Liver (tissue), 9 donors: ENCODE data around the gene SDF2L1. TPM values are rescaled to one million over a fixed set of nuclear protein-coding genes. Genes with fewer than 3 reads are reported as not detected.

ENCODE experiments used
- DNase-seq: peaks from one replicate; pipeline ENCODE4 v3.0.0-alpha.2; 2017; ENCODE audit warnings: low spot score
- H3K27ac ChIP-seq, 2 donors: one replicate each; pipeline ENCODE4 v1.7.0; 2013; ENCODE audit warnings: inconsistent platforms in 2 of 2, low read length in 2 of 2, control low read depth in 1 of 2, low read depth in 1 of 2, mild to moderate bottlenecking in 1 of 2
- H3K27me3 ChIP-seq, 4 donors: one replicate each; pipeline versions ENCODE4 v1.6.1 to v1.7.0; 2013; ENCODE audit warnings: low read length in 3 of 4, inconsistent platforms in 1 of 4, mild to moderate bottlenecking in 1 of 4, moderate library complexity in 1 of 4; ENCODE audit not compliant: control insufficient read depth in 4 of 4, insufficient read depth in 4 of 4
- H3K36me3 ChIP-seq, 4 donors: one replicate each; pipeline versions ENCODE4 v1.6.1 to v1.7.0; 2013; ENCODE audit warnings: low read length in 3 of 4, mild to moderate bottlenecking in 3 of 4, low read depth in 1 of 4, moderate library complexity in 1 of 4; ENCODE audit not compliant: control insufficient read depth in 4 of 4, insufficient read depth in 3 of 4
- H3K4me1 ChIP-seq, 4 donors: one replicate each; pipeline versions ENCODE4 v1.6.1 to v1.7.0; 2013; ENCODE audit warnings: low read length in 3 of 4, mild to moderate bottlenecking in 3 of 4, moderate library complexity in 1 of 4; ENCODE audit not compliant: control insufficient read depth in 4 of 4, insufficient read depth in 4 of 4
- H3K4me3 ChIP-seq, 3 donors: one replicate each; pipeline versions ENCODE4 v1.6.1 to v1.7.0; 2013; ENCODE audit warnings: low read length in 3 of 3, control low read depth in 1 of 3, low read depth in 1 of 3, mild to moderate bottlenecking in 1 of 3
- H3K9ac ChIP-seq, 2 donors: one replicate each; pipeline ENCODE4 v1.7.0; 2013; ENCODE audit warnings: low read length in 2 of 2, mild to moderate bottlenecking in 2 of 2, moderate library complexity in 2 of 2, control low read depth in 1 of 2, low read depth in 1 of 2
- H3K9me3 ChIP-seq, 4 donors: one replicate each; pipeline versions ENCODE4 v1.6.1 to v1.7.0; 2013; ENCODE audit warnings: low read length in 3 of 4; ENCODE audit not compliant: control insufficient read depth in 4 of 4
- EGR1 ChIP-seq, 2 donors: IDR thresholded peaks; 2 replicates each; pipeline ENCODE4 v1.6.1; 2016 to 2018; ENCODE audit warnings: antibody characterized with exemption in 2 of 2, low read depth in 2 of 2
- FOXA1 ChIP-seq: IDR thresholded peaks from 2 replicates; pipeline ENCODE4 v1.6.1; 2016; ENCODE audit warnings: antibody characterized with exemption
- FOXA2 ChIP-seq: IDR thresholded peaks from 2 replicates; pipeline ENCODE4 v1.6.1; 2016; ENCODE audit warnings: antibody characterized with exemption
- GABPA ChIP-seq, 2 donors: IDR thresholded peaks in 1 of 2; conservative IDR thresholded peaks in 1 of 2; 2 replicates each; pipeline ENCODE4 v1.6.1; 2016; ENCODE audit warnings: antibody characterized with exemption in 2 of 2, mild to moderate bottlenecking in 1 of 2, moderate library complexity in 1 of 2
- HNF4A ChIP-seq, 2 donors: conservative IDR thresholded peaks; 2 replicates each; pipeline ENCODE4 v1.6.1; 2016; ENCODE audit warnings: antibody characterized with exemption in 2 of 2, mild to moderate bottlenecking in 2 of 2
- NR2F2 ChIP-seq: IDR thresholded peaks from 2 replicates; pipeline ENCODE4 v1.6.1; 2016; ENCODE audit warnings: antibody characterized with exemption
- REST ChIP-seq: IDR thresholded peaks from 2 replicates; pipeline ENCODE4 v1.6.1; 2016; ENCODE audit warnings: antibody characterized with exemption, mild to moderate bottlenecking
- TAF1 ChIP-seq: conservative IDR thresholded peaks from 2 replicates; pipeline ENCODE4 v1.6.1; 2016; ENCODE audit warnings: antibody characterized with exemption, mild to moderate bottlenecking
- YY1 ChIP-seq: IDR thresholded peaks from 2 replicates; pipeline ENCODE4 v1.6.1; 2016; ENCODE audit warnings: antibody characterized with exemption, mild to moderate bottlenecking
- WGBS: extraction: QIAGEN DNeasy Blood & Tissue Kit; methylation state at CpG from one replicate; pipeline ENCODE4 v1.1.7; 2013; 5-methylcytosine and 5-hydroxymethylcytosine counted together
- polyA plus RNA-seq, 2 donors: library from polyadenylated mRNA; stranded (reverse) in 1 of 2; unstranded in 1 of 2; fragments of 200-250 nt in 1 of 2; fragments of >200 nt in 1 of 2; fragmentation: Nextera tagmentation in 1 of 2; extraction: Ambion mirVana in 1 of 2; gene quantifications; one replicate each; pipeline versions ENCODE4 v1.2.1 to v1.2.3, GENCODE V29; 2013 to 2015
- total RNA-seq, 2 donors: library from RNA; depleted of rRNA; stranded (reverse); fragments of >200 nt; gene quantifications; one replicate each; pipeline ENCODE4 v1.2.3, GENCODE V29; 2014
- TF ChIP-seq, protein P1 (sequence below): IDR thresholded peaks from 2 replicates; pipeline ENCODE4 v1.6.1; 2016; ENCODE audit warnings: antibody characterized with exemption
- TF ChIP-seq, protein P2 (sequence below): fragments of 150-350 bp; IDR thresholded peaks from 2 replicates; pipeline ENCODE4 v1.5.1; 2017; ENCODE audit warnings: improper control_type of control experiment, low read depth, low read length; ENCODE audit not compliant: missing input control
- TF ChIP-seq, protein P3 (sequence below): IDR thresholded peaks from 2 replicates; pipeline ENCODE4 v1.6.1; 2016; ENCODE audit warnings: antibody characterized with exemption
- TF ChIP-seq, protein P4 (sequence below): IDR thresholded peaks from 2 replicates; pipeline ENCODE4 v1.6.1; 2016; ENCODE audit warnings: antibody characterized with exemption
- donor health status: healthy.
- donor health status: healthy.
- donor health status: healthy.
- donor health status: healthy.
- donor health status: healthy.

The SDF2L1 gene
- total and polyA plus RNA-seq, 4 donors: 36.3 to 173 (median 82.9) TPM

- Histone ChIP-seq H3K27me3 (no peaks in the 10 kb centered on the region), H3K27ac (no peak overlapping the region), H3K36me3 (peaks cover 0 to 12% (median 2%) of the 10 kb centered on the region in 4 donors), H3K9ac (no peak overlapping the region), H3K4me1 (peaks cover 8 to 31% (median 19%) of the 10 kb centered on the region in 4 donors), H3K9me3 (no peaks in the 10 kb centered on the region), H3K4me3 (no peak overlapping the region)
- TF ChIP-seq, protein P1, sequence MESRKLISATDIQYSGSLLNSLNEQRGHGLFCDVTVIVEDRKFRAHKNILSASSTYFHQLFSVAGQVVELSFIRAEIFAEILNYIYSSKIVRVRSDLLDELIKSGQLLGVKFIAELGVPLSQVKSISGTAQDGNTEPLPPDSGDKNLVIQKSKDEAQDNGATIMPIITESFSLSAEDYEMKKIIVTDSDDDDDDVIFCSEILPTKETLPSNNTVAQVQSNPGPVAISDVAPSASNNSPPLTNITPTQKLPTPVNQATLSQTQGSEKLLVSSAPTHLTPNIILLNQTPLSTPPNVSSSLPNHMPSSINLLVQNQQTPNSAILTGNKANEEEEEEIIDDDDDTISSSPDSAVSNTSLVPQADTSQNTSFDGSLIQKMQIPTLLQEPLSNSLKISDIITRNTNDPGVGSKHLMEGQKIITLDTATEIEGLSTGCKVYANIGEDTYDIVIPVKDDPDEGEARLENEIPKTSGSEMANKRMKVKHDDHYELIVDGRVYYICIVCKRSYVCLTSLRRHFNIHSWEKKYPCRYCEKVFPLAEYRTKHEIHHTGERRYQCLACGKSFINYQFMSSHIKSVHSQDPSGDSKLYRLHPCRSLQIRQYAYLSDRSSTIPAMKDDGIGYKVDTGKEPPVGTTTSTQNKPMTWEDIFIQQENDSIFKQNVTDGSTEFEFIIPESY: no peak
- no peak for TF ChIP-seq TAF1
- no peak for TF ChIP-seq EGR1 (IDR thresholded peaks at IDR 0.05; ENCODE audit: low read depth in 2 of 2)
- TF ChIP-seq NR2F2: no peak
- WGBS: 86% methylated on average over 12 of the region's 12 CpGs
- DNase-seq: no peak
These were observed 17.0 kb upstream of the SDF2L1 start for GRCh38 chr22:21624880-21625791.

GRCh38 chr22:21626073-21626734 is 15.9 kb upstream of the SDF2L1 start:
- 78% methylated on average over 4 of the region's 4 CpGs for WGBS
- Histone ChIP-seq H3K9ac (no peak overlapping the region), H3K27me3 (no peaks in the 10 kb centered on the region), H3K4me3 (no peak overlapping the region), H3K36me3 (peaks cover 0 to 12% (median 2%) of the 10 kb centered on the region in 4 donors), H3K27ac (no peak overlapping the region), H3K4me1 (peaks cover 8 to 31% (median 19%) of the 10 kb centered on the region in 4 donors), H3K9me3 (no peaks in the 10 kb centered on the region)
- no peak for DNase-seq
- no peak for TF ChIP-seq REST
- TF ChIP-seq NR2F2: no peak
- TF ChIP-seq TAF1: no peak
- TF ChIP-seq YY1: no peak
- no peak for TF ChIP-seq EGR1 (IDR thresholded peaks at IDR 0.05; ENCODE audit: low read depth in 2 of 2)
- TF ChIP-seq GABPA (IDR thresholded peaks at IDR 0.05 in 1 of 2, conservative IDR thresholded peaks at IDR 0.05 in 1 of 2): no peak
- TF ChIP-seq FOXA2: no peak
- TF ChIP-seq, protein P2, sequence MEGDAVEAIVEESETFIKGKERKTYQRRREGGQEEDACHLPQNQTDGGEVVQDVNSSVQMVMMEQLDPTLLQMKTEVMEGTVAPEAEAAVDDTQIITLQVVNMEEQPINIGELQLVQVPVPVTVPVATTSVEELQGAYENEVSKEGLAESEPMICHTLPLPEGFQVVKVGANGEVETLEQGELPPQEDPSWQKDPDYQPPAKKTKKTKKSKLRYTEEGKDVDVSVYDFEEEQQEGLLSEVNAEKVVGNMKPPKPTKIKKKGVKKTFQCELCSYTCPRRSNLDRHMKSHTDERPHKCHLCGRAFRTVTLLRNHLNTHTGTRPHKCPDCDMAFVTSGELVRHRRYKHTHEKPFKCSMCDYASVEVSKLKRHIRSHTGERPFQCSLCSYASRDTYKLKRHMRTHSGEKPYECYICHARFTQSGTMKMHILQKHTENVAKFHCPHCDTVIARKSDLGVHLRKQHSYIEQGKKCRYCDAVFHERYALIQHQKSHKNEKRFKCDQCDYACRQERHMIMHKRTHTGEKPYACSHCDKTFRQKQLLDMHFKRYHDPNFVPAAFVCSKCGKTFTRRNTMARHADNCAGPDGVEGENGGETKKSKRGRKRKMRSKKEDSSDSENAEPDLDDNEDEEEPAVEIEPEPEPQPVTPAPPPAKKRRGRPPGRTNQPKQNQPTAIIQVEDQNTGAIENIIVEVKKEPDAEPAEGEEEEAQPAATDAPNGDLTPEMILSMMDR: no peak
- TF ChIP-seq, protein P1: no peak
- TF ChIP-seq, protein P3, sequence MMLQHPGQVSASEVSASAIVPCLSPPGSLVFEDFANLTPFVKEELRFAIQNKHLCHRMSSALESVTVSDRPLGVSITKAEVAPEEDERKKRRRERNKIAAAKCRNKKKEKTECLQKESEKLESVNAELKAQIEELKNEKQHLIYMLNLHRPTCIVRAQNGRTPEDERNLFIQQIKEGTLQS: no peak
- no peak for TF ChIP-seq HNF4A (conservative IDR thresholded peaks at IDR 0.05)
- TF ChIP-seq FOXA1: no peak
- TF ChIP-seq, protein P4, sequence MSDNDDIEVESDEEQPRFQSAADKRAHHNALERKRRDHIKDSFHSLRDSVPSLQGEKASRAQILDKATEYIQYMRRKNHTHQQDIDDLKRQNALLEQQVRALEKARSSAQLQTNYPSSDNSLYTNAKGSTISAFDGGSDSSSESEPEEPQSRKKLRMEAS: no peak
